Transverse colon (tissue), 4 donors: ENCODE data around the gene SMAD3. TPM values are rescaled to one million over a fixed set of nuclear protein-coding genes. Genes with fewer than 3 reads are reported as not detected.

Experiments used
- DNase-seq: peaks from one replicate; pipeline ENCODE4 v3.0.0-alpha.2; 2019
- H3K27ac ChIP-seq, 4 donors: fragments of 200-600 bp; sonication (generic); 2 replicates each; pipeline ENCODE4 v1.5.1; 2016 to 2018; ENCODE audit warnings: inconsistent platforms in 4 of 4
- H3K27me3 ChIP-seq: fragments of 200-600 bp; sonication (generic); 2 replicates; pipeline ENCODE4 v1.5.1; 2017; ENCODE audit warnings: inconsistent platforms
- H3K36me3 ChIP-seq, 4 donors: fragments of 200-600 bp; sonication (generic); 2 replicates each; pipeline ENCODE4 v1.5.1; 2017 to 2019; ENCODE audit warnings: inconsistent platforms in 4 of 4
- H3K4me1 ChIP-seq, 4 donors: fragments of 200-600 bp; sonication (generic); 2 replicates each; pipeline ENCODE4 v1.5.1; 2017 to 2020; ENCODE audit warnings: inconsistent platforms in 4 of 4
- H3K4me3 ChIP-seq, 4 donors: fragments of 200-600 bp; sonication (generic); 1 replicate in 1 of 4; 2 replicates in 3 of 4; pipeline versions ENCODE4 v1.5.1 to v1.6.1; 2017 to 2019; ENCODE audit warnings: inconsistent platforms in 4 of 4
- H3K9me3 ChIP-seq, 2 donors: fragments of 200-600 bp; sonication (generic); 2 replicates each; pipeline ENCODE4 v1.5.1; 2017 to 2019; ENCODE audit warnings: inconsistent platforms in 2 of 2
- EP300 ChIP-seq: sonication (generic); formaldehyde crosslinking; IDR thresholded peaks from one replicate; pipeline ENCODE4 v1.6.1; 2017; ENCODE audit warnings: antibody characterized with exemption, low read depth
- POLR2A ChIP-seq: fragments of 450-650 bp; IDR thresholded peaks from one replicate; pipeline ENCODE4 v1.6.1; 2016; ENCODE audit warnings: antibody characterized with exemption, mild to moderate bottlenecking, moderate library complexity
- POLR2AphosphoS5 ChIP-seq, 3 donors: sonication (generic); formaldehyde crosslinking; IDR thresholded peaks; one replicate each; pipeline ENCODE4 v1.6.1; 2016; ENCODE audit warnings: antibody characterized with exemption in 3 of 3
- WGBS, 2 donors: methylation state at CpG; one replicate each; pipeline ENCODE4 v1.1.5; 2018; ENCODE audit warnings: low coverage in 1 of 2; 5-methylcytosine and 5-hydroxymethylcytosine counted together
- in situ Hi-C, 4 donors: fragments of 200-750 bp; cut with MboI; loops; one replicate each; pipeline versions ENCODE4 v1.15.0 to v1.15.1; 2017; ENCODE audit warnings: low sequenced_read_pairs in 3 of 4, low pct_ligation_motif_present in 1 of 4, low pct_unique_long_range_greater_than_20kb in 1 of 4
- intact Hi-C: fragments of 100-400 bp; cut with DNase I; formaldehyde crosslinking; loops from one replicate; pipeline ENCODE4 v1.15.1; 2023; ENCODE audit warnings: low total_unique reads
- total RNA-seq, 4 donors: library from RNA; depleted of rRNA; stranded (reverse); fragments of >200 nt; gene quantifications; one replicate each; pipeline ENCODE4 v1.1.0, GENCODE V29; 2016
- TF ChIP-seq, protein P1 (sequence below), 5 experiments: fragments of 200-600 bp in 3 of 5; fragments of 450-650 bp in 2 of 5; sonication (generic) in 3 of 5; IDR thresholded peaks; 1 replicate in 2 of 5; 2 replicates in 3 of 5; pipeline ENCODE4 v1.5.1; 2016 to 2017; ENCODE audit warnings: antibody characterized with exemption in 5 of 5, inconsistent platforms in 3 of 5, mild to moderate bottlenecking in 2 of 5, moderate library complexity in 1 of 5

Gene SMAD3
- total RNA-seq, 4 donors from 2014 or later: 30.9 to 65.1 (median 57.0) TPM

DNA sequence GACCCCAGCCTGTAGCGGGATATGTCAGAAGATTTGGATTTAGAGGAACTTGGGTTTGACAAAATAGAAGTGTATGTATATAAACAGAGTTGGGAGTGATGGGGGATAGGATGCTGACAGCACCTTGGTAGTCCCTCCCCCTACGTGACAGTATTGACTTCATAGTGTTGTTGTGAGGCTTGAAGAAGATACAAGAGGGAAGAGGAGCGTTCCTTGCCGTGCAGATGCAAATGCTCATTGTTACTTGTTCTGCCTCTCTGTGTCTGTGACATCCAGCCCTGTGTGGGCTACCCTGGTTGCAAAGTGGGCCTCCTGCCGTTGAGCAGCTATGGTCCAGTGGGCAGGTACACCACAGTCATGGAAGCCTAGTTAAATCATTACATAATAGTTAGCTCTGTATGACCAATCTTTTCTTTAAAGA lies 45.0 kb downstream of the SMAD3 start:
- TF ChIP-seq, protein P1, sequence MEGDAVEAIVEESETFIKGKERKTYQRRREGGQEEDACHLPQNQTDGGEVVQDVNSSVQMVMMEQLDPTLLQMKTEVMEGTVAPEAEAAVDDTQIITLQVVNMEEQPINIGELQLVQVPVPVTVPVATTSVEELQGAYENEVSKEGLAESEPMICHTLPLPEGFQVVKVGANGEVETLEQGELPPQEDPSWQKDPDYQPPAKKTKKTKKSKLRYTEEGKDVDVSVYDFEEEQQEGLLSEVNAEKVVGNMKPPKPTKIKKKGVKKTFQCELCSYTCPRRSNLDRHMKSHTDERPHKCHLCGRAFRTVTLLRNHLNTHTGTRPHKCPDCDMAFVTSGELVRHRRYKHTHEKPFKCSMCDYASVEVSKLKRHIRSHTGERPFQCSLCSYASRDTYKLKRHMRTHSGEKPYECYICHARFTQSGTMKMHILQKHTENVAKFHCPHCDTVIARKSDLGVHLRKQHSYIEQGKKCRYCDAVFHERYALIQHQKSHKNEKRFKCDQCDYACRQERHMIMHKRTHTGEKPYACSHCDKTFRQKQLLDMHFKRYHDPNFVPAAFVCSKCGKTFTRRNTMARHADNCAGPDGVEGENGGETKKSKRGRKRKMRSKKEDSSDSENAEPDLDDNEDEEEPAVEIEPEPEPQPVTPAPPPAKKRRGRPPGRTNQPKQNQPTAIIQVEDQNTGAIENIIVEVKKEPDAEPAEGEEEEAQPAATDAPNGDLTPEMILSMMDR (IDR thresholded peaks at IDR 0.05): no peak
- TF ChIP-seq POLR2A (no peak), EP300 (no peak), POLR2AphosphoS5 (IDR thresholded peaks at IDR 0.05) (no peak)
- intact Hi-C loops: no loop called here
- Histone ChIP-seq H3K27ac (peak overlapping the region; percentile 58 to 80 (median 68)), H3K27me3 (no peaks in the 10 kb centered on the region), H3K4me3 (no peak overlapping the region), H3K9me3 (no peaks in the 10 kb centered on the region), H3K36me3 (no peaks in the 10 kb centered on the region), H3K4me1 (peaks cover 30 to 55% (median 44%) of the 10 kb centered on the region in 4 donors)
- in situ Hi-C loops: no loop called here
- DNase-seq: no peak
- WGBS, 2 donors: 90% methylated on average over 2 to 5 of the region's 5 CpGs

DNA sequence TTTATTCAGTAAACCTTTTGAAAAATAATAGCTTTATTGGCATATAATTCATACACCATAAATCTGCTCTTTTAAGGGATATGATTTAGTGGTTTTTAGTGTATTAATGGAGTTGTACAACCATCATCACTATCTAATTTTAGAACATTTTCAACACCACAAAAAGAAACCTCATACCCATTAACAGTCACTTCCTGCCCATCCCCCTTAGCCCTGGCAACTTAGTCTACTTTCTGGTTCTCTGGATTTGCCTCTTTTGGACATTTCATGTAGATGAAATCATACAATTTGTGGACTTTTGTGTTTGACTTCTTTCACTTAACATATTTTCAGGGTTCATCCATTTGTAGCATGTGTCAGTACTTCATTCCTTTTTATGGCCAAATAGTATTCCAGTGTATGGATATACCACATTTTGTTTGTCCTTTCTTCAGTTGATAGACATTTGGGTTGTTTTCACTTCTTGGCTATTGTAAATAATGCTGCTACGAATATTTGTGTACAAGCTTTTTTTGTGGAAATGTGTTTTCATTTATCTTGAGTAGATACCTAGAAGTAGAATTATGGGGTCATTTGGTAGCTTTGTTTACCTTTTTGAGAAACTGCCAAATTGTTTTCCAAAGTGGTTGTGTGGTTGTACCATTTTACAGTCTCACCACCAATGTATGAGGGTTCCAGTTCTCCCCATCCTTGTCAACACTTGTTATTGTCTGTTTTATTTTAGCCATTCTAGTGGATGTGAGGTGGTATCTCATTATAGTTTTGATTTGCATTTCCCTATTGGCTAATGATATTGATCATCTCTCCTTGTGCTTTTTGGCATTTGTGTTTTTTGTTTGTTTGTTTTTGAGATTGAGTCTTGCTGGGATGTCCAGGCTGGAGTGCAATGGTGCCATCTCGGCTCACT lies 45.8 kb downstream of the SMAD3 start:
- 95 to 100% methylated on average over 1 to 2 of the region's 2 CpGs for WGBS, 2 donors
- in situ Hi-C loops: no loop called here
- Histone ChIP-seq H3K4me3 (no peak overlapping the region), H3K4me1 (peaks cover 30 to 55% (median 39%) of the 10 kb centered on the region in 4 donors), H3K27me3 (no peaks in the 10 kb centered on the region), H3K27ac (peak overlapping the region in 3 of 4 donors; percentile 59 to 80 (median 76)), H3K36me3 (no peaks in the 10 kb centered on the region), H3K9me3 (no peaks in the 10 kb centered on the region)
- DNase-seq: no peak
- intact Hi-C loops: no loop called here
- TF ChIP-seq POLR2AphosphoS5 (IDR thresholded peaks at IDR 0.05) (no peak), POLR2A (no peak), EP300 (no peak)
- TF ChIP-seq, protein P1 (IDR thresholded peaks at IDR 0.05): no peak

DNA sequence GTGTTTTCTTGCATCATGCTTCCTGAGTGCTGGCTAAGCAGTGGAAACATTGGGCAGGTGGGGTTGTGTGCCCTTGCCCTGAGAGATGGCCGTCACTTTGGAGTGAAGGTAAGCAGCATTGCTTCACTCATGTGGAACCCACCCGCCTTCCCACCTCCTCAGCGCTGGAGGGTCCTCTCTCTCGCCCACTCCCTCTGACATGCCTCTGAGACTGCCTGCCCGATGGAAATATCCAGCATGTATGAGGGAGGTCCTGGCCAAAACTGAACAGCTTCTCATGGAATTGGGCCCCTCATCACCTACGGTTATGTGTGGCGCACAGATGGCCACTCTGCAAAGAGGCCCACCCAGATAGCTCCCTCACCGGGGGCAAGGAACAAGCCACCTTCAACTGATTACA lies 48.6 kb downstream of the SMAD3 start:
- H3K27ac ChIP-seq: no peak overlapping the region
- WGBS, 2 donors: 97 to 100% methylated on average over 3 to 8 of the region's 8 CpGs
- H3K36me3 ChIP-seq: no peaks in the 10 kb centered on the region
- H3K27me3 ChIP-seq: no peaks in the 10 kb centered on the region
- no peak for DNase-seq
- no peak overlapping the region for H3K4me3 ChIP-seq
- no peak for TF ChIP-seq POLR2AphosphoS5 (IDR thresholded peaks at IDR 0.05)
- TF ChIP-seq POLR2A: no peak
- TF ChIP-seq EP300: no peak
- TF ChIP-seq, protein P1 (IDR thresholded peaks at IDR 0.05): no peak
- in situ Hi-C loops: no loop called here
- no peaks in the 10 kb centered on the region for H3K9me3 ChIP-seq
- intact Hi-C loops: no loop called here
- H3K4me1 ChIP-seq: peaks cover 23 to 55% (median 32%) of the 10 kb centered on the region in 4 donors

DNA sequence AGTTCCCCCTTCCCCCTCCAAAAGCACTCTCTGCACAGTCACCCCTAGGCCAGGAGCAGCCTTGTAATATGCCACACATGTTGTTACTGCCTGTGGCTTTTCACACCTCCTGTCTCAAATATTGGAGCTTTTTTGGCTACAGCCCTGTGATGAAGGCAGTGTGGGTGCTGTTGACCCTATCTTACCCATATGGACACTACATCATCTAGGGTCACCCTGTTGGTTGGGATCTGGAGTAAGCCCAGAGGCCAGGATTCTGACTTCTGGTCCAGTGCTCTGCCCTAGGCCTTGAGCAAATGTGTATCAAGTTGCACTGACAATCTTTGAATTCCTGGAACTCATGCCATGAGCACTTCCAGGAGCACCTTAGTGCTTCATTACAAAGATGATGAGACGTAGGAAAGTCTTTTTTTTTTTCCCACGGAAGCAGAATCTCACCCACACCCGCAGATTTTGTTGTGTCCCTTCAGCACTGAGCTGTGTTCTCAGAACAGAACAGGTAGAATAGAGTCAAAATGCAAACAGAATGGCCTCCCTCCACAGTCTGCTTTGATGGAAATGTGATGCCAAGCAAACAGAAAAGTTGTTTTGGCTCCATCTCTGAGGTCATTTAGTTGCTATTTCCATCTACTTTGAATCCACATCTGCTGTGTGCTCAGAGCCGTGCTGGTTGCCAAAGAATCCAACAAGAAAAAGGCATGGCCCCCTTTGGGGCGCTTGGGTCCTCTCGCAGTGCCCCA lies 49.6 kb downstream of the SMAD3 start:
- intact Hi-C loops (no loop called here), in situ Hi-C loops (no loop called here)
- Histone ChIP-seq H3K9me3 (no peaks in the 10 kb centered on the region), H3K27ac (peak overlapping the region in 2 of 4 donors; percentile 61 to 67), H3K4me1 (peaks cover 20 to 55% (median 30%) of the 10 kb centered on the region in 4 donors), H3K27me3 (no peaks in the 10 kb centered on the region), H3K4me3 (no peak overlapping the region), H3K36me3 (no peaks in the 10 kb centered on the region)
- 67 to 77% methylated on average over 3 to 6 of the region's 6 CpGs for WGBS, 2 donors
- TF ChIP-seq, protein P1 (IDR thresholded peaks at IDR 0.05): no peak
- TF ChIP-seq POLR2A: no peak
- TF ChIP-seq EP300: no peak
- TF ChIP-seq POLR2AphosphoS5 (IDR thresholded peaks at IDR 0.05): no peak
- DNase-seq: no peak
